OCI-LY1 (cell line): ENCODE measurements around the gene BHLHE40.

Experiments
- H2AFZ ChIP-seq: fragments of 200-600 bp; sonication (generic), shearing (Covaris generic); 2 replicates; pipeline ENCODE4 v1.6.0; 2014; ENCODE audit warnings: antibody characterized with exemption, mild to moderate bottlenecking, low read length
- H3F3A ChIP-seq: fragments of 200-600 bp; sonication (generic), shearing (Covaris generic); 2 replicates; pipeline ENCODE4 v1.6.0; 2014; ENCODE audit warnings: mild to moderate bottlenecking, antibody characterized with exemption, low read length, moderate library complexity; ENCODE audit not compliant: insufficient read depth
- H3K27ac ChIP-seq: fragments of 200-600 bp; sonication (generic); 2 replicates; pipeline ENCODE4 v1.5.1; 2014; ENCODE audit warnings: low read length, mixed run types, mild to moderate bottlenecking, low read depth; ENCODE audit not compliant: poor library complexity, severe bottlenecking
- H3K27me3 ChIP-seq: fragments of 200-600 bp; sonication (generic); 2 replicates; pipeline ENCODE4 v1.6.0; 2014; ENCODE audit warnings: antibody characterized with exemption, mild to moderate bottlenecking, low read length, moderate library complexity; ENCODE audit not compliant: insufficient read depth
- H3K36me3 ChIP-seq: fragments of 200-600 bp; sonication (generic); 2 replicates; pipeline ENCODE4 v1.6.1; 2014; ENCODE audit warnings: mild to moderate bottlenecking, antibody characterized with exemption, low read length, moderate library complexity, mixed read lengths; ENCODE audit not compliant: insufficient read depth
- H3K4me1 ChIP-seq: fragments of 200-600 bp; sonication (generic); 2 replicates; pipeline ENCODE4 v1.5.1; 2014; ENCODE audit warnings: mild to moderate bottlenecking, low read length, moderate library complexity; ENCODE audit not compliant: insufficient read depth, severe bottlenecking
- H3K4me2 ChIP-seq: fragments of 200-600 bp; sonication (generic), shearing (Covaris generic); 2 replicates; pipeline ENCODE4 v1.6.1; 2014; ENCODE audit warnings: low read length
- H3K4me3 ChIP-seq: fragments of 200-600 bp; sonication (generic); 2 replicates; pipeline ENCODE4 v1.5.1; 2014; ENCODE audit warnings: low read length, low read depth, mild to moderate bottlenecking, mixed read lengths; ENCODE audit not compliant: poor library complexity, severe bottlenecking
- H3K79me2 ChIP-seq: fragments of 200-600 bp; shearing (Covaris generic); 2 replicates; pipeline ENCODE4 v1.6.1; 2016; ENCODE audit warnings: mixed run types, low read length, mixed read lengths; ENCODE audit not compliant: insufficient read depth
- H3K9ac ChIP-seq: fragments of 200-600 bp; sonication (generic), shearing (Covaris generic); 2 replicates; pipeline ENCODE4 v1.6.1; 2014; ENCODE audit warnings: mild to moderate bottlenecking, low read length, mixed read lengths
- H3K9me2 ChIP-seq: fragments of 200-600 bp; sonication (generic), shearing (Covaris generic); 2 replicates; pipeline ENCODE4 v1.6.1; 2014; ENCODE audit warnings: low read depth, mild to moderate bottlenecking, low read length, mixed read lengths
- H3K9me3 ChIP-seq: fragments of 200-600 bp; shearing (Covaris generic); 2 replicates; pipeline ENCODE4 v1.6.1; 2014; ENCODE audit warnings: low read length, mixed read lengths
- H4K20me1 ChIP-seq: fragments of 200-600 bp; sonication (generic), shearing (Covaris generic); 2 replicates; pipeline ENCODE4 v1.6.0; 2016; ENCODE audit warnings: mild to moderate bottlenecking, low read length; ENCODE audit not compliant: insufficient read depth
- CTCF ChIP-seq: fragments of 200-600 bp; sonication (generic), shearing (Covaris generic); IDR thresholded peaks from 2 replicates; pipeline ENCODE4 v1.5.1; 2017; ENCODE audit warnings: mild to moderate bottlenecking, antibody characterized with exemption, low read length, moderate library complexity, mixed read lengths
- EZH2 ChIP-seq: fragments of 200-600 bp; sonication (generic), shearing (Covaris generic); IDR thresholded peaks from 2 replicates; pipeline ENCODE4 v1.8.0; 2017; ENCODE audit warnings: borderline replicate concordance, mixed run types, mild to moderate bottlenecking, antibody characterized with exemption, low read length, moderate library complexity, mixed read lengths

BHLHE40 gene

GRCh38 chr3:4945324-4945723 lies 33.9 kb upstream of the BHLHE40 start:
- Histone ChIP-seq H3K36me3 (no peaks in the 10 kb centered on the region), H3K4me2 (no peak overlapping the region), H3K9ac (no peak overlapping the region), H3K9me2 (no peaks in the 10 kb centered on the region), H4K20me1 (no peaks in the 10 kb centered on the region), H3K4me3 (no peak overlapping the region), H3K27ac (no peak overlapping the region), H3K9me3 (no peaks in the 10 kb centered on the region), H3K79me2 (no peaks in the 10 kb centered on the region), H3K27me3 (no peaks in the 10 kb centered on the region), H3K4me1 (no peaks in the 10 kb centered on the region), H2AFZ (no peak overlapping the region), H3F3A (no peaks in the 10 kb centered on the region)
- TF ChIP-seq CTCF = no peak
- TF ChIP-seq EZH2 = no peak

GRCh38 chr3:4947028-4947427 lies 32.2 kb upstream of the BHLHE40 start:
- no peaks in the 10 kb centered on the region for H3K9me2 ChIP-seq

GRCh38 chr3:4948395-4948794 lies 30.8 kb upstream of the BHLHE40 start:
- Histone ChIP-seq H2AFZ (no peak overlapping the region), H3K9me3 (no peaks in the 10 kb centered on the region), H4K20me1 (no peaks in the 10 kb centered on the region), H3K4me2 (no peak overlapping the region), H3K9me2 (no peaks in the 10 kb centered on the region), H3K4me3 (no peak overlapping the region), H3K9ac (no peak overlapping the region), H3K27me3 (no peaks in the 10 kb centered on the region), H3K27ac (no peak overlapping the region), H3F3A (no peaks in the 10 kb centered on the region), H3K79me2 (no peaks in the 10 kb centered on the region), H3K4me1 (no peaks in the 10 kb centered on the region), H3K36me3 (no peaks in the 10 kb centered on the region)
- no peak for TF ChIP-seq EZH2
- no peak for TF ChIP-seq CTCF

More at GRCh38 chr3:4947028-4947427, 32.2 kb upstream of the BHLHE40 start:
- H3K4me3 ChIP-seq = no peak overlapping the region
- no peak for TF ChIP-seq CTCF
- TF ChIP-seq EZH2 = no peak
- H4K20me1 ChIP-seq = no peaks in the 10 kb centered on the region
- H3K9ac ChIP-seq = no peak overlapping the region
- no peaks in the 10 kb centered on the region for H3K9me3 ChIP-seq
- no peaks in the 10 kb centered on the region for H3K79me2 ChIP-seq
- no peaks in the 10 kb centered on the region for H3K4me1 ChIP-seq
- no peak overlapping the region for H2AFZ ChIP-seq
- no peaks in the 10 kb centered on the region for H3K27me3 ChIP-seq
- no peaks in the 10 kb centered on the region for H3F3A ChIP-seq
- H3K36me3 ChIP-seq = no peaks in the 10 kb centered on the region
- no peak overlapping the region for H3K4me2 ChIP-seq
- H3K27ac ChIP-seq = no peak overlapping the region
